ENCODE measurements around the gene ARMH2.

Gene ARMH2

DNA sequence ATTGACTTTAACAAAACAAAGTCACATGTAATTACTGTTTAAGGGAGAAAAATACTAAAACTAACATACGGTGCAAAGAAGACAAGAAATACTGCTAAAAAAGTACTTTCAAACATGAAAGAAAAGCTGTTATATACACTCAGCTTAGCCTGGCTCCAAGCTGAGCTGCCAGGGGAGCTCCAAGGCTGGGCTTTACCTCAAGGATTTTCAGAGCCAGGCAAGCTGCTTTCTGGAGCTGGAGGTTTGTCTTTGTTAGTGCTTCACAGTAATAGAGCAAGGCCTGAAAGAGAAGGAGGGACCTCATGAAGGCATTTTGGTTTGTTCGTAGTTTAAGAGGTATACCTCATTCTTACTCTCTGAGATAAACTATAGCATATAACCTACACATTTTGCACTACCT lies 19.6 kb upstream of the ARMH2 start:
- TF ChIP-seq, protein P1, sequence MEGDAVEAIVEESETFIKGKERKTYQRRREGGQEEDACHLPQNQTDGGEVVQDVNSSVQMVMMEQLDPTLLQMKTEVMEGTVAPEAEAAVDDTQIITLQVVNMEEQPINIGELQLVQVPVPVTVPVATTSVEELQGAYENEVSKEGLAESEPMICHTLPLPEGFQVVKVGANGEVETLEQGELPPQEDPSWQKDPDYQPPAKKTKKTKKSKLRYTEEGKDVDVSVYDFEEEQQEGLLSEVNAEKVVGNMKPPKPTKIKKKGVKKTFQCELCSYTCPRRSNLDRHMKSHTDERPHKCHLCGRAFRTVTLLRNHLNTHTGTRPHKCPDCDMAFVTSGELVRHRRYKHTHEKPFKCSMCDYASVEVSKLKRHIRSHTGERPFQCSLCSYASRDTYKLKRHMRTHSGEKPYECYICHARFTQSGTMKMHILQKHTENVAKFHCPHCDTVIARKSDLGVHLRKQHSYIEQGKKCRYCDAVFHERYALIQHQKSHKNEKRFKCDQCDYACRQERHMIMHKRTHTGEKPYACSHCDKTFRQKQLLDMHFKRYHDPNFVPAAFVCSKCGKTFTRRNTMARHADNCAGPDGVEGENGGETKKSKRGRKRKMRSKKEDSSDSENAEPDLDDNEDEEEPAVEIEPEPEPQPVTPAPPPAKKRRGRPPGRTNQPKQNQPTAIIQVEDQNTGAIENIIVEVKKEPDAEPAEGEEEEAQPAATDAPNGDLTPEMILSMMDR (conservative IDR thresholded peaks at IDR 0.05; ENCODE audit: low read length), result no peak
- no peak for DNase-seq (ENCODE audit: low read depth)
- H3K4me3 ChIP-seq (ENCODE audit: low read length), result no peak overlapping the region

DNA sequence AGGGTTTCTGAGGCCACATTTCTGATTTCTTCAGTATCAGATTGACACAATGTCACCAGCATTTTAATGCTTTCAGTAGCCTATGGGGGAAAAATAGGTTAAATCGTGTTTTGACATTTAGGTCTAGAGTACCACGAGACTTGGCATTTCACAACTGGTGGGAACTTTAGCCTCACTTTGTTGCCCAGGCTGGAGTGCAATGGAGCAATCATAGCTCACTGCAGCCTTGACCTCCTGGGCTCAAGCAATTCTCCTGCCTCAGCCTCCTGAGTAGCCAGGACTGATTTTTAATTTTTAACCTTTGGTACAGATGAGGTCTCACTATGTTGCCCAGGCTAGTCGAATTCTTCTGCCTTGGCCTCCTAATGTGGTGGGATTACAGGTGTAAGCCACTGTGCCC lies 11.0 kb upstream of the ARMH2 start:
- no peak overlapping the region for H3K4me3 ChIP-seq (ENCODE audit: low read length)
- no peak for DNase-seq (ENCODE audit: low read depth)
- TF ChIP-seq, protein P1 (conservative IDR thresholded peaks at IDR 0.05; ENCODE audit: low read length), result no peak

DNA sequence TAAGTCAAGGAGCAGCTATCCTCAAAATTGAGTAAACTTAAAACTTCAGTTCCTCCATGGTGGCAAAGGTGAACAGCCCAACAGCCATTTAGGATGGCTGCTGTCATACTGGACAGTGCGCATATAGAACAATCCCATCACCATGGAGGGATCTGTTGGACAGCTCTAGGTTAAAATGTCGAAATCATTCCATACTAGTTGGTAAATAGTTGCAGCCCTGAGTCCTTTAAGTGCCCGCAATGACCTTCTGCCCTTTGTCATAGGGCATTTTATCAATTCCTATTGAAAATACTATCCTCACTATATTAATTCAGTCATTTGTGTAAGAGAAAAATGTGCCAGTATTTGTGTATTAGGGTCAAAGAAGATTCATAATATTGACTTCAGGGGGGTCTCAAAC lies 8.9 kb upstream of the ARMH2 start:
- no peak for DNase-seq (ENCODE audit: low read depth)
- TF ChIP-seq, protein P1 (conservative IDR thresholded peaks at IDR 0.05; ENCODE audit: low read length), result no peak
- no peak overlapping the region for H3K4me3 ChIP-seq (ENCODE audit: low read length)

DNA sequence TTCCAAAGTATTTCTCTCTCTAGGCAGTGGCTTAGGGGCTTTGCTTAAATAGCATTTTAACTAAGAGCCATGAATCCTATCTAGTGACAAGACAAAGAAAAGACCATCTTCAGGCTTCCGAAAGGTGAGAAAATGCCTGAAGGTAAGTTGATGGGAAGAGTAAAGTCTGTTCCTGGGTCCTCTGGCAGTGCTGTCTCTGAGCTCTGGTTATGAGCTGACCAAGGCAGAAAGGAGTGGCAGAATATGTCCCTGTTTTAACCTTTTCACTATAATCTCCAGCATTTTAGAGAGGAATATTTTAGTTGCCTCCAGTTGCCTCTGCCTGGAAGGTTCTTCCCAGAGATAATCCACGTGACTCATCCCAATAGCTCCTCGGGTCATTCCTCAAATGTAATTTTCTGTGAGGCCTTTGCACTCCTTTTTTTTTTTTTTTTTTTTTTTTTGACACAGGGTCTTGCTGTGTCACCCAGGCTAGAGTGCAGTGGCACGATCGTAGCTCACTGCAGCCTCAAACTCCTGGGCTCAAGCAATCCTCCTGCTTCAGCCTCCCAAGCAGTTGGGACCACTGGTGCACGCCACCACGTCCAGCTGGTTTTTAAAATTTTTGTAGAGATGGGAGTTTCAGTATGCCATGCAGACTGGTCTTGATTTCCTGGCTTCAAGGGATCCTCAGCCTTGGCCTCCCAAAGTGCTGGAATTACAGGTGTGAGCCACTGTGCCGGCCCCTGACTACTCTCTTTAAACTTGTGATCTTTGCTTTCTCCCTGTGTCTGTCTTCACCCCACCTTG lies 3.7 kb upstream of the ARMH2 start:
- no peak overlapping the region for H3K4me3 ChIP-seq (ENCODE audit: low read length)
- TF ChIP-seq, protein P1 (conservative IDR thresholded peaks at IDR 0.05; ENCODE audit: low read length), result no peak
- DNase-seq (ENCODE audit: low read depth), result no peak

DNA sequence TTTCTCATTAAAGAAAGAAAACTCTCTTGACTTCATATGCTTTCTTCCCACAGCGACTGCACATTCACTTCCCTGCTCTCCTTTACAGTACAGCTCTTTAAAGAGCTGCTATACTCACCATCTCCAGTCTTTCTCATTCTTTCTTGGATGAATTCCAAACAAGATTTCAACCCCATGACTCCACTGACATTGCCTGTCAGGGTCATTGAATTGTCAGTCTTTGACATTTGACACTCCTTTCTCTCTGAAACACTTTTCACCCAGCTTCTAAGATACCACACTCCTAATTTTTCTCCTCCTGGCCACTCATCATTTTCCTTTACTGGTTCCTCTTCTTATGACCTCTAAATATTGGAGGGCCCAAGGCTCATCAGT lies 811 bp upstream of the ARMH2 start:
- TF ChIP-seq, protein P1 (conservative IDR thresholded peaks at IDR 0.05; ENCODE audit: low read length), result no peak
- no peak overlapping the region for H3K4me3 ChIP-seq (ENCODE audit: low read length)
- DNase-seq (ENCODE audit: low read depth), result no peak

DNA sequence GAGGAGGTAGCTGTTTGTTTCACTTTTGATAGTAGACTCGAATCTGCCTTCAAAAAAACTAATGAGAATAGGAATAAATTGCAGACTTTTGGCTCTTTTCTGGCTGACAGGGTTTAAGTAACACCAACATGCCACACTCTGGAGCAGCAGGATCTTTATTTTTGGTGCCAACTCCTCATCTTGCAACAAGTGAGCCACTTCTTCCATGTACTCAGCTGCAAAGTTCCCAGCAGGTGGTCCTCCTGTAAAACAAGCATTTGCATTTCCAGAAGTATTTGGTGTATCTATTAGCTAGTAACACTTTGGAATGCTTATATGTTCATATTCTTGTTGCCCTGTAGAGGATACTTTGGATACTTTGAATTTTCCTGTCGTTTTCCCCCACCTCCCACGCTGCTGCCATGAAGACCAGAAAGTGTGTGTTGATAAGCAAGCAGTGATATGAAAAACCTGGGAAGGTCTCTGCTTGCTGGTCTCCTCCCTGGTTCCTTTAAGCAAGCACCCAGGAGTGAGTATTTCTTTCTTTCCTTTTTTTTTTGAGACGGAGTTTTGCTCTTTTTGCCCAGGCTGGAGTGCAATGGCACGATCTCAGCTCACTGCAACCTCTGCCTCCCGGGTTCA lies 1.0 kb downstream of the ARMH2 start:
- TF ChIP-seq, protein P1 (conservative IDR thresholded peaks at IDR 0.05; ENCODE audit: low read length), result no peak
- H3K4me3 ChIP-seq (ENCODE audit: low read length), result no peak overlapping the region
- DNase-seq (ENCODE audit: low read depth), result no peak
